Measurements from ENCODE around the gene POLR2L. TPM values are rescaled to one million over a fixed set of nuclear protein-coding genes. Genes with fewer than 3 reads are reported as not detected.
A peak's percentile ranks its signal among the peaks of the same experiment; 100 is the strongest.

Gene POLR2L
- total RNA-seq, 1 experiment from 2014 or later, result 211 TPM

- Histone ChIP-seq H3K4me1 (ENCODE audit: control insufficient read depth in 1 of 2, insufficient read depth in 2 of 2, low read length in 2 of 2) (peaks cover 26 to 34% of the 10 kb centered on the region in 2 experiments), H3K9me3 (ENCODE audit: control insufficient read depth in 1 of 2, insufficient read depth in 1 of 2, low read depth in 1 of 2, low read length in 2 of 2) (no peaks in the 10 kb centered on the region), H3K27me3 (ENCODE audit: insufficient read depth, low read length) (no peaks in the 10 kb centered on the region), H3K9me2 (ENCODE audit: insufficient read depth) (no peaks in the 10 kb centered on the region), H4K20me1 (ENCODE audit: insufficient read depth) (no peaks in the 10 kb centered on the region), H3K4me2 (ENCODE audit: low read length) (no peak overlapping the region), H3K9ac (ENCODE audit: low read length) (no peak overlapping the region), H3K36me3 (ENCODE audit: control insufficient read depth in 1 of 2, insufficient read depth in 2 of 2, low read length in 2 of 2) (peaks cover 0 to 9% of the 10 kb centered on the region in 2 experiments; a peak in 1 of 4 replicates), H2AFZ (ENCODE audit: low read depth, low read length, poor library complexity, severe bottlenecking) (no peak overlapping the region), H3K79me2 (ENCODE audit: insufficient read depth, low read length) (peaks cover 16% of the 10 kb centered on the region; the same call in 1 of the 2 replicates), H3K27ac (ENCODE audit: low read depth, low read length) (peak overlapping the region; percentile 29; the same call in 1 of the 2 replicates), H3K4me3 (replicated peaks in 1 of 2; ENCODE audit: low read depth in 1 of 2, low read length in 2 of 2) (no peak overlapping the region)
- ChIA-PET RAD21 (ENCODE audit: low non-redundant PET in 1 of 2, low total read pairs in 2 of 2, uncharacterized antibody in 2 of 2, unreplicated experiment in 2 of 2) (no interaction called here), POLR2A (no interaction called here), CTCF (no interaction called here)
- intact Hi-C loops (cut with micrococcal nuclease), result no loop called here
- BruUV-seq (replicated peaks), result no TSS peak
- no peak for TF ChIP-seq ELF1 (IDR thresholded peaks at IDR 0.05; ENCODE audit: borderline replicate concordance, low read depth)
- TF ChIP-seq, protein P1, sequence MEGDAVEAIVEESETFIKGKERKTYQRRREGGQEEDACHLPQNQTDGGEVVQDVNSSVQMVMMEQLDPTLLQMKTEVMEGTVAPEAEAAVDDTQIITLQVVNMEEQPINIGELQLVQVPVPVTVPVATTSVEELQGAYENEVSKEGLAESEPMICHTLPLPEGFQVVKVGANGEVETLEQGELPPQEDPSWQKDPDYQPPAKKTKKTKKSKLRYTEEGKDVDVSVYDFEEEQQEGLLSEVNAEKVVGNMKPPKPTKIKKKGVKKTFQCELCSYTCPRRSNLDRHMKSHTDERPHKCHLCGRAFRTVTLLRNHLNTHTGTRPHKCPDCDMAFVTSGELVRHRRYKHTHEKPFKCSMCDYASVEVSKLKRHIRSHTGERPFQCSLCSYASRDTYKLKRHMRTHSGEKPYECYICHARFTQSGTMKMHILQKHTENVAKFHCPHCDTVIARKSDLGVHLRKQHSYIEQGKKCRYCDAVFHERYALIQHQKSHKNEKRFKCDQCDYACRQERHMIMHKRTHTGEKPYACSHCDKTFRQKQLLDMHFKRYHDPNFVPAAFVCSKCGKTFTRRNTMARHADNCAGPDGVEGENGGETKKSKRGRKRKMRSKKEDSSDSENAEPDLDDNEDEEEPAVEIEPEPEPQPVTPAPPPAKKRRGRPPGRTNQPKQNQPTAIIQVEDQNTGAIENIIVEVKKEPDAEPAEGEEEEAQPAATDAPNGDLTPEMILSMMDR (IDR thresholded peaks at IDR 0.05 in 2 of 3, conservative IDR thresholded peaks at IDR 0.05 in 1 of 3; ENCODE audit: borderline replicate concordance in 1 of 3, insufficient read depth in 1 of 3, low read depth in 2 of 3, low read length in 2 of 3), result no peak
- no peak for TF ChIP-seq REST (IDR thresholded peaks at IDR 0.05; ENCODE audit: low read depth)
- TF ChIP-seq POLR2AphosphoS5 (IDR thresholded peaks at IDR 0.05; ENCODE audit: low read depth, low read length), result no peak
- DNase-seq (ENCODE audit: low read depth, low spot score), result no peak
- no peak for ATAC-seq
These were observed 39.4 kb downstream of the POLR2L start for GRCh38 chr11:802693-803466.
